AG08395 (cell line): Measurements from ENCODE around the gene SPG11.
"Not testable (repeated sequence)": the region's sequence is repeated elsewhere in the genome, so short reads cannot be mapped to it uniquely, and the experiment has no call there.

ENCODE experiments used
- DNase-seq: peaks from one replicate; pipeline ENCODE4 v3.0.0; 2012; ENCODE audit warnings: mixed read lengths, low spot score

Gene SPG11

GRCh38 chr15:44682211-44682610 lies 18.7 kb upstream of the SPG11 start:
- no peak for DNase-seq

- DNase-seq, result no peak
Measured at GRCh38 chr15:44676676-44677075, 13.2 kb upstream of the SPG11 start.

- no peak for DNase-seq
Measured at GRCh38 chr15:44675911-44676310, 12.4 kb upstream of the SPG11 start.

- no peak for DNase-seq
Measured at GRCh38 chr15:44673639-44674038, 10.2 kb upstream of the SPG11 start.

- DNase-seq, result no peak
Measured at GRCh38 chr15:44670087-44670950, 6.9 kb upstream of the SPG11 start.

GRCh38 chr15:44668921-44669320 lies 5.5 kb upstream of the SPG11 start:
- no peak for DNase-seq

- no peak for DNase-seq
Measured at GRCh38 chr15:44667039-44667360, 3.5 kb upstream of the SPG11 start.

- DNase-seq, result no peak
Measured at GRCh38 chr15:44666210-44667038, 3.0 kb upstream of the SPG11 start.

- DNase-seq, result peak; percentile 48
Measured at GRCh38 chr15:44662478-44663409, 718 bp downstream of the SPG11 start.

- DNase-seq, result no peak
Measured at GRCh38 chr15:44661576-44661975, 1.9 kb downstream of the SPG11 start.

- no peak for DNase-seq
Measured at GRCh38 chr15:44659056-44659455, 4.4 kb downstream of the SPG11 start.

- no peak for DNase-seq
Measured at GRCh38 chr15:44657378-44657777, 6.1 kb downstream of the SPG11 start.

- DNase-seq, result no peak
Measured at GRCh38 chr15:44656913-44657312, 6.5 kb downstream of the SPG11 start.

- DNase-seq, result no peak
Measured at GRCh38 chr15:44656298-44656697, 7.2 kb downstream of the SPG11 start.

- DNase-seq, result peak; percentile 57
Measured at GRCh38 chr15:44654858-44655257, 8.6 kb downstream of the SPG11 start.

- no peak for DNase-seq
Measured at GRCh38 chr15:44647637-44648036, 15.8 kb downstream of the SPG11 start.

GRCh38 chr15:44647036-44647435 lies 16.4 kb downstream of the SPG11 start:
- DNase-seq, result no peak

- no peak for DNase-seq
Measured at GRCh38 chr15:44646460-44646859, 17.0 kb downstream of the SPG11 start.

GRCh38 chr15:44641651-44642050 lies 21.8 kb downstream of the SPG11 start:
- no peak for DNase-seq

- no peak for DNase-seq
Measured at GRCh38 chr15:44636976-44637375, 26.5 kb downstream of the SPG11 start.

- DNase-seq, result peak; percentile 6
Measured at GRCh38 chr15:44633603-44634002, 29.9 kb downstream of the SPG11 start.

GRCh38 chr15:44625286-44625685 lies 38.2 kb downstream of the SPG11 start:
- DNase-seq, result not testable (repeated sequence)
